Measurements from ENCODE around the gene CCDC69.

Gene CCDC69

GRCh38 chr5:151142933-151143332, 81.0 kb downstream of the CCDC69 start:
- DNase-seq (ENCODE audit: low spot score) = no peak

GRCh38 chr5:151141535-151141934, 82.4 kb downstream of the CCDC69 start:
- DNase-seq (ENCODE audit: low spot score) = no peak

- no peak for DNase-seq (ENCODE audit: low spot score)
Measured at GRCh38 chr5:151140686-151141459, 83.0 kb downstream of the CCDC69 start.

- DNase-seq (ENCODE audit: low spot score) = no peak
Measured at GRCh38 chr5:151139646-151140045, 84.2 kb downstream of the CCDC69 start.

- DNase-seq (ENCODE audit: low spot score) = no peak
Measured at GRCh38 chr5:151139015-151139414, 84.9 kb downstream of the CCDC69 start.

GRCh38 chr5:151138114-151138513, 85.8 kb downstream of the CCDC69 start:
- no peak for DNase-seq (ENCODE audit: low spot score)

- DNase-seq (ENCODE audit: low spot score) = no peak
Measured at GRCh38 chr5:151137067-151137825, 86.6 kb downstream of the CCDC69 start.

- DNase-seq (ENCODE audit: low spot score) = no peak
Measured at GRCh38 chr5:151134228-151134627, 89.7 kb downstream of the CCDC69 start.

- DNase-seq (ENCODE audit: low spot score) = no peak
Measured at GRCh38 chr5:151132963-151133362, 90.9 kb downstream of the CCDC69 start.
